ENCODE data around the gene ZNF84.

DNA sequence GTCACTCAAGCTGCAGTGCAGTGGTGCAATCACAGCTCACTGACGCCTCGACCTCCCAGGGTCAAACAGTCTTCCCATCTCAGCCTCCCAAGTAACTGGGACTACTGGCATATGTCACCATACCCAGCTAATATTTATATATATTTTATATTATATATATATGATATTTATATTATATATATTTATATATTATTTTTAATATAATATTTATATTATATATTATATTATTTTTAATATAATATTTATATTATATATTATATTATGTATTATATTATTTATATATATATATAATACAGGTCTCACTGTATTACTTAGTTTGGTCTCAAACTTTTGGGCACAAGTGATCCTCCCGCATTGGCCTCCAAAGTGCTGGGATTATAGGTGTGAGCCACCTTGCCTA lies 9.4 kb downstream of the ZNF84 start:
- TF ChIP-seq ZFP36 (IDR thresholded peaks at IDR 0.05; ENCODE audit: borderline replicate concordance, partially characterized antibody) (no peak), CBX2 (IDR thresholded peaks at IDR 0.05; ENCODE audit: borderline replicate concordance, low read depth) (no peak)
- TF ChIP-seq, protein P1, sequence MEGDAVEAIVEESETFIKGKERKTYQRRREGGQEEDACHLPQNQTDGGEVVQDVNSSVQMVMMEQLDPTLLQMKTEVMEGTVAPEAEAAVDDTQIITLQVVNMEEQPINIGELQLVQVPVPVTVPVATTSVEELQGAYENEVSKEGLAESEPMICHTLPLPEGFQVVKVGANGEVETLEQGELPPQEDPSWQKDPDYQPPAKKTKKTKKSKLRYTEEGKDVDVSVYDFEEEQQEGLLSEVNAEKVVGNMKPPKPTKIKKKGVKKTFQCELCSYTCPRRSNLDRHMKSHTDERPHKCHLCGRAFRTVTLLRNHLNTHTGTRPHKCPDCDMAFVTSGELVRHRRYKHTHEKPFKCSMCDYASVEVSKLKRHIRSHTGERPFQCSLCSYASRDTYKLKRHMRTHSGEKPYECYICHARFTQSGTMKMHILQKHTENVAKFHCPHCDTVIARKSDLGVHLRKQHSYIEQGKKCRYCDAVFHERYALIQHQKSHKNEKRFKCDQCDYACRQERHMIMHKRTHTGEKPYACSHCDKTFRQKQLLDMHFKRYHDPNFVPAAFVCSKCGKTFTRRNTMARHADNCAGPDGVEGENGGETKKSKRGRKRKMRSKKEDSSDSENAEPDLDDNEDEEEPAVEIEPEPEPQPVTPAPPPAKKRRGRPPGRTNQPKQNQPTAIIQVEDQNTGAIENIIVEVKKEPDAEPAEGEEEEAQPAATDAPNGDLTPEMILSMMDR (IDR thresholded peaks at IDR 0.05), result no peak

Data from A549 (cell line).